ENCODE data around the gene FKBP8. TPM values are rescaled to one million over a fixed set of nuclear protein-coding genes. Genes with fewer than 3 reads are reported as not detected.

Gene FKBP8
- polyA plus RNA-seq, 1 donor (not counting 4 experiments of a cell fraction or from before 2014, with no cell fraction given), result 115 TPM

GRCh38 chr19:18500376-18500775 lies 43.0 kb downstream of the FKBP8 start:
- Histone ChIP-seq H3K9me1 (ENCODE audit: control insufficient read depth, extremely low read depth, insufficient read depth, low read length) (peaks cover 8% of the 10 kb centered on the region), H3K27me3 (ENCODE audit: control insufficient read depth, extremely low read depth, insufficient read depth, low read length) (no peaks in the 10 kb centered on the region), H3K36me3 (ENCODE audit: control insufficient read depth in 2 of 2, extremely low read depth in 1 of 2, insufficient read depth in 2 of 2, low read length in 2 of 2) (peaks cover 0 to 5% of the 10 kb centered on the region in 2 experiments), H3K4me2 (ENCODE audit: control insufficient read depth, extremely low read depth, insufficient read depth, low read depth, low read length) (no peak overlapping the region), H3K79me2 (ENCODE audit: control insufficient read depth, insufficient read depth, low read length) (peaks cover 85% of the 10 kb centered on the region), H2AFZ (ENCODE audit: control insufficient read depth, low read length) (no peak overlapping the region), H3K4me1 (ENCODE audit: control insufficient read depth, extremely low read depth, insufficient read depth, low read length) (peaks cover 40% of the 10 kb centered on the region), H3K9me3 (ENCODE audit: control insufficient read depth, low read depth, low read length) (no peaks in the 10 kb centered on the region), H3K9ac (ENCODE audit: control insufficient read depth, extremely low read depth, insufficient read depth, low read length) (no peak overlapping the region), H3K27ac (ENCODE audit: control insufficient read depth, insufficient read depth, low read length) (no peak overlapping the region), H4K20me1 (ENCODE audit: control insufficient read depth, extremely low read depth, insufficient read depth, low read length) (peaks cover 51% of the 10 kb centered on the region), H3K4me3 (ENCODE audit: control insufficient read depth in 2 of 3, extremely low read depth in 1 of 3, insufficient read depth in 2 of 3, low read depth in 1 of 3, low read length in 3 of 3) (no peak overlapping the region)
- no peak for FAIRE-seq
- dilution Hi-C loops (cut with MboI; ENCODE audit: extremely low pct_ligation_motif_present, low sequenced_read_pairs), result no loop called here
- no peak for DNase-seq (ENCODE audit: low read depth, low spot score)
- TF ChIP-seq EZH2 (IDR thresholded peaks at IDR 0.05; ENCODE audit: low read length), result no peak
- no peak for TF ChIP-seq CTCF (optimal IDR thresholded peaks at IDR 0.05 in 1 of 3, IDR thresholded peaks at IDR 0.05 in 1 of 3, conservative IDR thresholded peaks at IDR 0.05 in 1 of 3; ENCODE audit: extremely low read depth in 1 of 3, insufficient read depth in 2 of 3, low read length in 3 of 3)

DNA sequence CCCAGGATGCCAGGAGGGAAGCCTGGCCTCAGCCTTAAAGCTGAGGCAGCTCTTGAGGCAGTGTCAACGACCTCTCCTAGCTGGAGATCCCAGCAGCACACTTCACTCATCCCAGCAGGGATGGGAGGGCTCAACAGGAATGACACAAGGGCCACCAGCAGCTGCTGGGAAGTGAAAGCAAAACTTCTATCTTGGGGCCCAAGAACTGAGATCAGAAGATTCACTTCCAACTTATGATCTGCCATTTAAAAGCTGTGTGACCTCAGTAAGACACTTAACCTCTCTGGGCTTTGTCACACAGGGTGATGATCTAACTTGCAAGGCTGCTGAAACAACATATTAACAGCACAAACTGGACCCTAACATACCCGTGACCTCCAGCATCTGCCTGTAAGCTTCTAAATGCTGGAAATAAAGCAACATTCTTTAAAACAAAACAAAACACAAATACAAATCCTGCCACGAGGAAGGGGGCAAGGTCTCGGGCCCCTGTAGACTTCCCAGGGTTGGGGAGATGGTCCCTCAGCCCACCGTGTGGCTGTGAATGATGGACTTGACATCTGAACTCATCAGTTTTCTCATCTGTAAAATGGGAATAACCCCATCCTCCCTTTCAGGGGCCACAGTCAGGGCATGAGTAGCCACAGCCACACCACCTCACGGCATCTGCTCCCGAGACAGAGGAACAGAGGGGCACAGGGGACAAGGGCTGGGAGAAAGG lies 44.2 kb downstream of the FKBP8 start:
- Histone ChIP-seq H3K27me3 (ENCODE audit: control insufficient read depth, extremely low read depth, insufficient read depth, low read length) (no peaks in the 10 kb centered on the region), H3K27ac (ENCODE audit: control insufficient read depth, insufficient read depth, low read length) (no peak overlapping the region), H3K79me2 (ENCODE audit: control insufficient read depth, insufficient read depth, low read length) (peaks cover 85% of the 10 kb centered on the region), H3K9me1 (ENCODE audit: control insufficient read depth, extremely low read depth, insufficient read depth, low read length) (peaks cover 12% of the 10 kb centered on the region), H3K36me3 (ENCODE audit: control insufficient read depth in 2 of 2, extremely low read depth in 1 of 2, insufficient read depth in 2 of 2, low read length in 2 of 2) (peaks cover 0 to 10% of the 10 kb centered on the region in 2 experiments), H4K20me1 (ENCODE audit: control insufficient read depth, extremely low read depth, insufficient read depth, low read length) (peaks cover 45% of the 10 kb centered on the region), H3K9me3 (ENCODE audit: control insufficient read depth, low read depth, low read length) (no peaks in the 10 kb centered on the region), H2AFZ (ENCODE audit: control insufficient read depth, low read length) (no peak overlapping the region), H3K9ac (ENCODE audit: control insufficient read depth, extremely low read depth, insufficient read depth, low read length) (no peak overlapping the region), H3K4me3 (ENCODE audit: control insufficient read depth in 2 of 3, extremely low read depth in 1 of 3, insufficient read depth in 2 of 3, low read depth in 1 of 3, low read length in 3 of 3) (no peak overlapping the region), H3K4me2 (ENCODE audit: control insufficient read depth, extremely low read depth, insufficient read depth, low read depth, low read length) (no peak overlapping the region), H3K4me1 (ENCODE audit: control insufficient read depth, extremely low read depth, insufficient read depth, low read length) (peaks cover 41% of the 10 kb centered on the region)
- no peak for FAIRE-seq
- no peak for DNase-seq (ENCODE audit: low read depth, low spot score)
- TF ChIP-seq EZH2 (IDR thresholded peaks at IDR 0.05; ENCODE audit: low read length) (no peak), CTCF (optimal IDR thresholded peaks at IDR 0.05 in 1 of 3, IDR thresholded peaks at IDR 0.05 in 1 of 3, conservative IDR thresholded peaks at IDR 0.05 in 1 of 3; ENCODE audit: extremely low read depth in 1 of 3, insufficient read depth in 2 of 3, low read length in 3 of 3) (no peak)
- dilution Hi-C loops (cut with MboI; ENCODE audit: extremely low pct_ligation_motif_present, low sequenced_read_pairs), result no loop called here

Data from keratinocyte (primary cell).